NCI-H510A treated with DMSO at 0.1 percent for 48 hours (cell line): ENCODE results near the gene RFX2.

Experiments
- DNase-seq: peaks from one replicate; lab custom pipeline; 2025; lab: John Stamatoyannopoulos, UW

Gene RFX2

DNA sequence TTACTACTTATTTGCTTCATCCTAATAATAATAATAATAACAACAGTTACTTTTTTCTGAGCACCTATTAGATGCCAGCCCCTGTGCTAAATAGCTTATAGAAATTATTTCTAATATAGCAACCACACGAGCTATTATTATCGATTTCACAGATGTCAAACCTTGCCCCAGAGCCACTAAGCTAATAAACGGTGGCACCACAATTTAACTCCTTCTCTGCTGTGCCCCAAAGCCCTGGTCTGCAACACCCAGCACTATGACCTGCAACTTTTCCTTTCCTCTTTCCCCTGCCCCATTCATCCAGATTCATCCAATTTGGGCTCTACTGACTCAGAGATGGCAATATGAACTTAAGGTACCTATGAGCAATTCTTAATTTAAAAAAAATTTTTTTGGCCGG, 6.4 kb downstream of the RFX2 start:
- DNase-seq: no peak

DNA sequence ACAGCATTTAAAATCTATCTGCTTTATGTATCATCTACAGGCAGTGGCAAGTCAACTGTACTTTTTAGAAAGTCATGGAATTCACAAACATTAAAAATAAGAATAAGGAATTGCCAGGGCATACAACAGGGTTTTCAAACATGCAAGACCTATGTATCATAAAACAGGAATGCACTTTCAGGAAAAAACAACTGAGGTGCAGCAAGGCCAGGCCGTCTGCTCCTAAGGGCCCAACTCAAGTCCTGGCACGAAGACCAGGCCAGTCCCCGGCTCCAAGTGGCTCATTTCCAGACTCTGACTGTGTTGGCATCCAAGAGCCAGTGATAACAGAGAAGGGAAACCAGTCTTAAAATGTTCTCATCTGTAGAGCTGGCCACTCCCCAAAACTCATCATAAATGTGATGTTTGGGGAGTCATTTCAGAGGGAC, 7.1 kb downstream of the RFX2 start:
- no peak for DNase-seq

- no peak for DNase-seq
Observed at GRCh38 chr19:6101991-6102390, 8.3 kb downstream of the RFX2 start.

GRCh38 chr19:6101291-6101825, 8.9 kb downstream of the RFX2 start:
- DNase-seq: no peak

GRCh38 chr19:6100284-6100915, 9.9 kb downstream of the RFX2 start:
- DNase-seq: no peak

- no peak for DNase-seq
Observed at GRCh38 chr19:6099599-6099998, 10.7 kb downstream of the RFX2 start.

- DNase-seq: no peak
Observed at GRCh38 chr19:6099033-6099432, 11.3 kb downstream of the RFX2 start.

DNA sequence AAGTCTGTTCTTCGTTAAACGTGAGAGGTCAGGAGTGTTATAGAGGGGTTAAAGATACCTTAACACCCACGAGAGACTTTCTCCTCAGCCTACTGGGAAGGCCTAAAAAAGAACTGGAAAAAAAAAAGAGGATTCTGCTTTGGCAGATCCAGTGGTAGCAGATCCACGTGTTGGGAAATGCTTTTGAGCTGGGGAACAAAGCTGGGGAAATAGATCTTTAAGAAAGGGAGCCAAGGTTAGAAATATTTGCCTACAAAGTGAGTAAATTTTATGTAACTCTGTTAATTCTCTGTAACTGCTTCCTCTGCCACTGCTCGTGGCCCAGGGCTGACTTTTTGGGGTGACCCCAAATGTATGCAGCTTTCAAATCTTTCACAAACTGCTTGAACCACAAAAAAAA, 11.7 kb downstream of the RFX2 start:
- DNase-seq: no peak

DNA sequence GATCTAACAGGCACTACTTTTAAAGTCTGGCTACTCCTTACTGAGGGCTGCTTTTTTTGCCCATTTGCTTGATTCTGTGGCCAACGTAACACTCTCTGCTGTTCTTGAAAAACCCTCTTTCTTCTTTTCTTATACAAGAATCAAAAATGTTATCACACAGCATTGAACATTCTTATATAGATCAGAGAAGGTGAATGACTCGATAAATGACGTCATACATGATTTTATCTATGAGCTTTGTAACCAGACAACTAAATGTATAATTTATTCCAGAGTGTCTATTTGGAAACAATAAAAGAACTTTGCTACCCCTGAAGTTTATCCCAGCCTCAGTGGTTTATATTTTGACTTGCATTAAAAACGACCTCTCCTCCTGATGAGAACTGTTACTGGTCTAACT, 12.4 kb downstream of the RFX2 start:
- no peak for DNase-seq

GRCh38 chr19:6095760-6096159, 14.5 kb downstream of the RFX2 start:
- DNase-seq: no peak

DNA sequence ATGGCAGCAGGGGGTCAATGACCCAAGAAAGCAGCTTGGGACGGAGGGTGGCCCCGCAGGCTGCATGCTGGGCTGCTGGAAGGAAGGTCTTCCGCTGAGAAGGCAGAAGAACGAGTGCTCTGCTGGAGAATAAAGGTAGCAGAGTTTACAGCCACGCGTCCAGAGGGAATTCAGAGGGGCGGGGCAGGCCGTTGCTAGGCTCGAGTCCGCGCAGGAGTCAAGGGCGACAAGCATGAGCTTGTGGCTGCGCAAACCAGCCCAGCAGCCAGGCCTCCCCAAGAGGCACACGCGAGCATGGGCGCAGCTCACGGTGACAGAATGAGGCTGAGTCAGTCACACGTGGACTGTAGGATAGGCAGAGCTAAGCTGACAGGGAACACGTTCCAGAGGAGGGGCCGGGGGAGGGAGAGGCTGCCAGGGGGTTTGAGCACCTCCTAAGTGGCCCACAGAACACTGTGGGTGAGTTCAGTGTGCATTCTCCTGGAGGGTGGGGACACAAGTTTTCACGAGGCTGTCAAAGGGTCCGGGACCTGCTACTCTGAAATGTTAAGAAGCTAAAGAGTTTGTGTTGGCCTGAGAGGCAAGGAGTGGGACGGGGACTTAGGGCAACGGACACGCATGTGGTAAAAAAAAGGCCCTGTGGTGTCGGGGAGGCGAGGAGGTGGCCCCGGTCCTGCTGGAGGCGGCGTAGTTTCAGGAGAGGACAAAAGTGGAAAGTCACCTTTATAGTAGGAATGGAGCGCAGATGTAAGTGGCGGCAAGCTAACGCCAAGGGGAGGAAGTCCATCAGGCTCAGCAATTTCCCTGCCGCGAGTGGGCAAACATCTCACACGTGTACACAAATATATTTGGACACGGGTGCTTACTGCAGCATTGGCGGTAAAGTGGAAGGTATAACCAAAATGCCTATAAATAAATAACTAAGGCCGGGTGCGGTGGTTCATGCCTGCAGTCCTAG, 17.7 kb downstream of the RFX2 start:
- peak; percentile 78 for DNase-seq

- DNase-seq: no peak
Observed at GRCh38 chr19:6091771-6092291, 18.5 kb downstream of the RFX2 start.

DNA sequence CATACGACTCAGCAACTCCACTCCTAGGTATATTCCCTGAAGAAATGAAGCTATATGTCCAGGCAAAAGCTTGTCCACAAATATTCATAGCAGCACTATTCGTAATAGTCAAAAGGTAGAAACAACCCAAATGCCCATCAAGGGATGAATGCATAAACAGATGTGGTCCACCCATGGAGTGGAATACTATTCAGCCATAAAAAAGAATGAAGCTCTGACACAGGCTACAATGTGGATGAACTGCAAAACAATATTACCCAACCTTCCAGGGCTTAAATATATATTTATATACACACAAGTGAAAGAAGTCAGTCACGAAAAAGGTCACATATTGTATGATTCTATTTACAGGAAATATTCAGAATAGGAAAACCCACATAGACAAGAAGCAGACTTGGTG, 19.7 kb downstream of the RFX2 start:
- no peak for DNase-seq

GRCh38 chr19:6088602-6089049, 21.7 kb downstream of the RFX2 start:
- no peak for DNase-seq

DNA sequence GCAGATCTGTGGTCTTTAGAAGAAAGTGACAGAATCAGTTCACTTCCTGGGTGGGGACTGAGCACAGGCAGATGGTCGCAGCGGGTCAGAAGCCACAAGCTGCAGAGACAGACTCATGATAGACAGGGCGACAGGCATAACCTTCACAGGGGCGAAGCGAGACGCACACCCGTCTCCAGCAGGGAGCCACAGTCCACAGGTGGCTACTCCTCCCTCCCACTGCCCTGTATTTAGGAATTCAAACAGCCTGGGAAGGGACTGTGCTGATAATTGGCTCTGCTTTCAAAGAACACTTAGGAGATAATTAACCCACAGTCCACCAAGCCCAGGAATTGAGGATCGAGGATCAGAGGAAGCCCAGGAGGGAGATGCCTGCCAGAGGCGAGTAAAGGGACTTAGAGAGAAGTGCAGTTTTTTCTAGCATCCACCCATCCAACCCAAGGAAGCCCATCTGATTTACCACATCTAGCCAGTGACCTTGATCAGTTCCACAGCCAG, 23.2 kb downstream of the RFX2 start:
- peak; percentile 62 for DNase-seq

DNA sequence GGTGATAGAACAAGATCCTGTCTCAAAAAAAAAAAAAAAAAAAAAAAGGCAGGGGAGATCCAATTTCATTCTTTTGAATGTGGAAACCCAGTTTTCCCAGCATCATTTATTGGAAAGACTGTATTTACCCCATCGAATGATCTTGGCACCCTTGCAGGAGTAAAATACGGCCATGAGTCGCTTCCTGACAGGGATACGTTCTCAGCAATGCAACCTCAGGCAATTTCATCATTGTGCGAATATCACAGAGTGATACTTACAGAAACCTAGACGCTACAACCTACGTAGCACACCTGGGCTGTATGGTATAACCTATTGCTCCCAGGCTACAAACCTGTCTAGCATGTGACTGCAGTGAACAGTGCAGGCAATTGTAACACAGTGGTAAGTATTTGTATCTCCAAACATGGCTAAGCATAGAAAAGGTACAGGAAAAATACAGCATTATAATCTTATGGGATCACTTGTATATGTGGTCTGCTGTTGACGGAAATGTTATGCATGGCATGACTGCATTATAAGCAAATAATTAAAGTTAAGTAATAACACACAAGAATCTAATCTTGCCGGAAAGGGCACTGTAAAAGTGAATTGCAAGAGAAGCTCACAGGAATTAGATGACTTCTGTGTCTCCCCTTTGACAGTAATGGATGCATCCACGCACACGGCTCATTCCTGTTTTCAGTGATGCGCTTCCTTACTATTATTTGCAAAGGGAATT, 24.1 kb downstream of the RFX2 start:
- DNase-seq: no peak

DNA sequence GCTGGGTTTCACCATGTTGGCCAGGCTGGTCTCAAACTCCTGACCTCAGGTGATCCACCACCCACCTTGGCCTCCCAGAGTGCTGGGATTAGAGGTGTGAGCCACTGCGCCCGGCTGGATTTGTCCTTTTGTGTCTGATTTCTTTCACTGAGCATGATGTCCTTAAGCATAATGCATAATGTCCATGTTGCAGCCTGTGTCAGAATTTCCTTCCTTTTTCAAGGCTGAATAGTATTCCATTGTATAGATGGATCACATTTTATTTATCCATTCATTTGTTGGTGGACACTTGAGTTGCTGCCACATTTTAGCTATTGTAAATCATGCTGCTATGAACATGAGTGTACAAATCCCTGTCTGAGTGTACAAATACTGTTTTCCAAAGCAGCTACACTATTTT, 25.5 kb downstream of the RFX2 start:
- no peak for DNase-seq

GRCh38 chr19:6079107-6079506, 31.2 kb downstream of the RFX2 start:
- DNase-seq: no peak

- no peak for DNase-seq
Observed at GRCh38 chr19:6078068-6078467, 32.2 kb downstream of the RFX2 start.

- DNase-seq: no peak
Observed at GRCh38 chr19:6076675-6077463, 33.4 kb downstream of the RFX2 start.

- no peak for DNase-seq
Observed at GRCh38 chr19:6076291-6076665, 34.0 kb downstream of the RFX2 start.
